ENCODE data around the gene TSEN54. TPM values are rescaled to one million over a fixed set of nuclear protein-coding genes. Genes with fewer than 3 reads are reported as not detected.

The TSEN54 gene
- total RNA-seq, 1 experiment from 2014 or later, result 78.7 TPM

- ChIA-PET CTCF (interaction anchor here (0.5 to 0.6 kb wide), 2 partner anchors 32 to 326 kb away, joined by 5 to 9 read pairs; no protein-coding TSS in a partner anchor), POLR2A (no interaction called here)
- no TSS peak for BruUV-seq (replicated peaks)
- DNase-seq (ENCODE audit: low read depth, low spot score), result no peak
- no peaks in the 10 kb centered on the region for H3K36me3 ChIP-seq (ENCODE audit: control insufficient read depth, insufficient read depth, low read length)
- ATAC-seq, result no peak
- no peaks in the 10 kb centered on the region for H3K9me3 ChIP-seq (ENCODE audit: control insufficient read depth, insufficient read depth, low read depth, low read length)
- no peak overlapping the region for H3K27ac ChIP-seq (ENCODE audit: low read length)
- H3K4me1 ChIP-seq (ENCODE audit: control insufficient read depth, insufficient read depth, low read length), result no peaks in the 10 kb centered on the region
- TF ChIP-seq TCF7L2 (IDR thresholded peaks at IDR 0.05; ENCODE audit: low read depth, low read length), result no peak
- no peak for TF ChIP-seq CTCF (IDR thresholded peaks at IDR 0.05)
- no peak for TF ChIP-seq REST (IDR thresholded peaks at IDR 0.05; ENCODE audit: insufficient read depth in 1 of 2, low read depth in 2 of 2, low read length in 1 of 2)
- TF ChIP-seq POLR2AphosphoS5 (IDR thresholded peaks at IDR 0.05; ENCODE audit: low read depth, low read length), result no peak
- no peak for TF ChIP-seq SIN3A (IDR thresholded peaks at IDR 0.05; ENCODE audit: borderline replicate concordance, insufficient read depth, low read depth, low read length)
- intact Hi-C loops (cut with micrococcal nuclease; ENCODE audit: unreplicated experiment) (no loop called here), in situ Hi-C loops (cut with HindIII; ENCODE audit: low pct_unique_long_range_greater_than_20kb, low sequenced_read_pairs) (no loop called here)
- no peaks in the 10 kb centered on the region for H3K27me3 ChIP-seq (ENCODE audit: control insufficient read depth, insufficient read depth, low read length)
- H3K4me3 ChIP-seq (ENCODE audit: low read depth in 2 of 2, low read length in 2 of 2), result no peak overlapping the region
Measured at GRCh38 chr17:75490173-75490743, 26.1 kb upstream of the TSEN54 start.

- ChIA-PET CTCF (no interaction called here), POLR2A (no interaction called here)
- no peak for TF ChIP-seq TCF7L2 (IDR thresholded peaks at IDR 0.05; ENCODE audit: low read depth, low read length)
- TF ChIP-seq SIN3A (IDR thresholded peaks at IDR 0.05; ENCODE audit: borderline replicate concordance, insufficient read depth, low read depth, low read length), result no peak
- no peak for TF ChIP-seq POLR2AphosphoS5 (IDR thresholded peaks at IDR 0.05; ENCODE audit: low read depth, low read length)
- no peak for TF ChIP-seq CTCF (IDR thresholded peaks at IDR 0.05)
- TF ChIP-seq REST (IDR thresholded peaks at IDR 0.05; ENCODE audit: insufficient read depth in 1 of 2, low read depth in 2 of 2, low read length in 1 of 2), result no peak
- BruUV-seq (replicated peaks), result no TSS peak
- Histone ChIP-seq H3K27ac (ENCODE audit: low read length) (no peak overlapping the region), H3K9me3 (ENCODE audit: control insufficient read depth, insufficient read depth, low read depth, low read length) (no peaks in the 10 kb centered on the region), H3K4me3 (ENCODE audit: low read depth in 2 of 2, low read length in 2 of 2) (no peak overlapping the region), H3K4me1 (ENCODE audit: control insufficient read depth, insufficient read depth, low read length) (no peaks in the 10 kb centered on the region), H3K36me3 (ENCODE audit: control insufficient read depth, insufficient read depth, low read length) (no peaks in the 10 kb centered on the region), H3K27me3 (ENCODE audit: control insufficient read depth, insufficient read depth, low read length) (no peaks in the 10 kb centered on the region)
- DNase-seq (ENCODE audit: low read depth, low spot score), result no peak
- in situ Hi-C loops (cut with HindIII; ENCODE audit: low pct_unique_long_range_greater_than_20kb, low sequenced_read_pairs) (no loop called here), intact Hi-C loops (cut with micrococcal nuclease; ENCODE audit: unreplicated experiment) (no loop called here)
- ATAC-seq, result no peak
Measured at GRCh38 chr17:75490953-75491649, 25.2 kb upstream of the TSEN54 start.

All from Panc1 (cell line).